Hepatocyte (in vitro differentiated cells): ENCODE results near the gene ATP6V1F. TPM values are rescaled to one million over a fixed set of nuclear protein-coding genes. Genes with fewer than 3 reads are reported as not detected.
A peak's percentile ranks its signal among the peaks of the same experiment; 100 is the strongest.

Experiments
- DNase-seq: peaks from one replicate; pipeline ENCODE4 v3.0.0-alpha.2; 2016; ENCODE audit warnings: low spot score
- H2AFZ ChIP-seq: fragments of 200-600 bp; sonication (generic); 2 replicates; pipeline ENCODE4 v1.6.0; 2016; ENCODE audit warnings: antibody characterized with exemption, mild to moderate bottlenecking
- H3K27ac ChIP-seq: fragments of 200-600 bp; sonication (generic); 2 replicates; pipeline ENCODE4 v1.5.1; 2016; ENCODE audit warnings: mild to moderate bottlenecking
- H3K27me3 ChIP-seq: fragments of 200-600 bp; sonication (generic); 2 replicates; pipeline ENCODE4 v1.6.1; 2016
- H3K36me3 ChIP-seq: fragments of 200-600 bp; sonication (generic); replicated peaks from 2 replicates; pipeline ENCODE4 v1.5.1; 2016; ENCODE audit warnings: low read depth; ENCODE audit not compliant: insufficient read depth
- H3K4me1 ChIP-seq: fragments of 200-600 bp; sonication (generic); 2 replicates; pipeline ENCODE4 v1.5.1; 2016; ENCODE audit warnings: mild to moderate bottlenecking, moderate library complexity; ENCODE audit not compliant: insufficient read depth
- H3K4me2 ChIP-seq: fragments of 200-600 bp; sonication (generic); 2 replicates; pipeline ENCODE4 v1.6.0; 2016
- H3K4me3 ChIP-seq: fragments of 200-600 bp; sonication (generic); 2 replicates; pipeline ENCODE4 v1.5.1; 2016; ENCODE audit warnings: mild to moderate bottlenecking
- H3K79me2 ChIP-seq: fragments of 200-600 bp; sonication (generic); 2 replicates; pipeline ENCODE4 v1.6.0; 2017; ENCODE audit warnings: mild to moderate bottlenecking
- H3K9me2 ChIP-seq: fragments of 200-600 bp; sonication (generic); replicated peaks from 2 replicates; pipeline ENCODE4 v1.6.0; 2017; ENCODE audit warnings: mild to moderate bottlenecking; ENCODE audit not compliant: insufficient read depth
- H3K9me3 ChIP-seq: fragments of 200-600 bp; sonication (generic); 2 replicates; pipeline ENCODE4 v1.5.1; 2016; ENCODE audit warnings: low read depth, mild to moderate bottlenecking
- H4K20me1 ChIP-seq: fragments of 200-600 bp; sonication (generic); 2 replicates; pipeline ENCODE4 v1.6.0; 2016; ENCODE audit warnings: mild to moderate bottlenecking; ENCODE audit not compliant: insufficient read depth, poor library complexity, severe bottlenecking
- EZH2 ChIP-seq: fragments of 200-600 bp; sonication (generic); IDR thresholded peaks from 2 replicates; pipeline ENCODE4 v1.6.1; 2016; ENCODE audit warnings: antibody characterized with exemption, mild to moderate bottlenecking, borderline replicate concordance
- EZH2phosphoT487 ChIP-seq: fragments of 200-600 bp; sonication (generic); IDR thresholded peaks from one replicate; pipeline ENCODE4 v1.6.1; 2018; ENCODE audit warnings: antibody characterized with exemption, mild to moderate bottlenecking, low read depth, moderate library complexity; ENCODE audit not compliant: unreplicated experiment, severe bottlenecking
- WGBS: methylation state at CpG from one replicate; pipeline ENCODE4 v1.1.6; 2016; ENCODE audit warnings: low lambda C conversion rate; ENCODE audit errors: missing lambda C conversion rate; 5-methylcytosine and 5-hydroxymethylcytosine counted together
- polyA plus RNA-seq: library from polyadenylated mRNA; unstranded; fragments of >200 nt; fragmentation: Nextera tagmentation; extraction: Ambion mirVana; gene quantifications from 2 replicates; pipeline ENCODE4 v1.2.1, GENCODE V29; 2016
- total RNA-seq: library from RNA; depleted of rRNA; stranded (reverse); fragments of >200 nt; gene quantifications from 2 replicates; pipeline ENCODE4 v1.2.3, GENCODE V29; 2014
- TF ChIP-seq, protein P1 (sequence below): fragments of 200-600 bp; sonication (generic); IDR thresholded peaks from 2 replicates; pipeline ENCODE4 v1.5.1; 2016; ENCODE audit warnings: antibody characterized with exemption, mild to moderate bottlenecking; ENCODE audit not compliant: poor library complexity

The ATP6V1F gene
- total and polyA plus RNA-seq, 2 experiments from 2014 or later, result 184 to 422 TPM

- Histone ChIP-seq H3K9me2 (no peaks in the 10 kb centered on the region), H3K27ac (peak overlapping the region; percentile 80), H3K79me2 (peaks cover 2% of the 10 kb centered on the region), H3K4me2 (peak overlapping the region; percentile 95), H3K4me1 (peaks cover 63% of the 10 kb centered on the region), H3K4me3 (no peak overlapping the region), H4K20me1 (no peaks in the 10 kb centered on the region), H3K9me3 (no peaks in the 10 kb centered on the region), H2AFZ (no peak overlapping the region), H3K36me3 (no peaks in the 10 kb centered on the region), H3K27me3 (peaks cover 6% of the 10 kb centered on the region)
- peak; percentile 63 for DNase-seq
- 24% methylated on average over 11 of the region's 13 CpGs for WGBS
- TF ChIP-seq EZH2phosphoT487 (no peak), EZH2 (no peak)
- TF ChIP-seq, protein P1, sequence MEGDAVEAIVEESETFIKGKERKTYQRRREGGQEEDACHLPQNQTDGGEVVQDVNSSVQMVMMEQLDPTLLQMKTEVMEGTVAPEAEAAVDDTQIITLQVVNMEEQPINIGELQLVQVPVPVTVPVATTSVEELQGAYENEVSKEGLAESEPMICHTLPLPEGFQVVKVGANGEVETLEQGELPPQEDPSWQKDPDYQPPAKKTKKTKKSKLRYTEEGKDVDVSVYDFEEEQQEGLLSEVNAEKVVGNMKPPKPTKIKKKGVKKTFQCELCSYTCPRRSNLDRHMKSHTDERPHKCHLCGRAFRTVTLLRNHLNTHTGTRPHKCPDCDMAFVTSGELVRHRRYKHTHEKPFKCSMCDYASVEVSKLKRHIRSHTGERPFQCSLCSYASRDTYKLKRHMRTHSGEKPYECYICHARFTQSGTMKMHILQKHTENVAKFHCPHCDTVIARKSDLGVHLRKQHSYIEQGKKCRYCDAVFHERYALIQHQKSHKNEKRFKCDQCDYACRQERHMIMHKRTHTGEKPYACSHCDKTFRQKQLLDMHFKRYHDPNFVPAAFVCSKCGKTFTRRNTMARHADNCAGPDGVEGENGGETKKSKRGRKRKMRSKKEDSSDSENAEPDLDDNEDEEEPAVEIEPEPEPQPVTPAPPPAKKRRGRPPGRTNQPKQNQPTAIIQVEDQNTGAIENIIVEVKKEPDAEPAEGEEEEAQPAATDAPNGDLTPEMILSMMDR, result no peak
Measured at GRCh38 chr7:128829391-128830166, 33.1 kb upstream of the ATP6V1F start.

- H3K4me2 ChIP-seq, result peak within 1 kb of the TSS; percentile 95
- H4K20me1 ChIP-seq, result no peaks in the 10 kb centered on the region
- H3K4me3 ChIP-seq, result peak within 1 kb of the TSS; percentile 66
- no peaks in the 10 kb centered on the region for H3K9me3 ChIP-seq
- peak within 1 kb of the TSS; percentile 93 for H3K27ac ChIP-seq
- H3K36me3 ChIP-seq, result no peaks in the 10 kb centered on the region
- no peaks in the 10 kb centered on the region for H3K9me2 ChIP-seq
- peak within 1 kb of the TSS; percentile 62 for H2AFZ ChIP-seq
- 2% methylated on average over 44 of the region's 109 CpGs for WGBS
- peaks cover 63% of the 10 kb centered on the region for H3K4me1 ChIP-seq
- H3K79me2 ChIP-seq, result peaks cover 2% of the 10 kb centered on the region
- peaks cover 6% of the 10 kb centered on the region for H3K27me3 ChIP-seq
- peak; percentile 87 for DNase-seq
- TF ChIP-seq EZH2 (no peak), EZH2phosphoT487 (no peak)
- TF ChIP-seq, protein P1, result no peak
Measured at GRCh38 chr7:128830231-128831177, 32.2 kb upstream of the ATP6V1F start, which contains the start of gene FLNC. Gene FLNC (plus strand): TSS chr7:128830406. CDS start chr7:128830638, 232 bp downstream.

DNA sequence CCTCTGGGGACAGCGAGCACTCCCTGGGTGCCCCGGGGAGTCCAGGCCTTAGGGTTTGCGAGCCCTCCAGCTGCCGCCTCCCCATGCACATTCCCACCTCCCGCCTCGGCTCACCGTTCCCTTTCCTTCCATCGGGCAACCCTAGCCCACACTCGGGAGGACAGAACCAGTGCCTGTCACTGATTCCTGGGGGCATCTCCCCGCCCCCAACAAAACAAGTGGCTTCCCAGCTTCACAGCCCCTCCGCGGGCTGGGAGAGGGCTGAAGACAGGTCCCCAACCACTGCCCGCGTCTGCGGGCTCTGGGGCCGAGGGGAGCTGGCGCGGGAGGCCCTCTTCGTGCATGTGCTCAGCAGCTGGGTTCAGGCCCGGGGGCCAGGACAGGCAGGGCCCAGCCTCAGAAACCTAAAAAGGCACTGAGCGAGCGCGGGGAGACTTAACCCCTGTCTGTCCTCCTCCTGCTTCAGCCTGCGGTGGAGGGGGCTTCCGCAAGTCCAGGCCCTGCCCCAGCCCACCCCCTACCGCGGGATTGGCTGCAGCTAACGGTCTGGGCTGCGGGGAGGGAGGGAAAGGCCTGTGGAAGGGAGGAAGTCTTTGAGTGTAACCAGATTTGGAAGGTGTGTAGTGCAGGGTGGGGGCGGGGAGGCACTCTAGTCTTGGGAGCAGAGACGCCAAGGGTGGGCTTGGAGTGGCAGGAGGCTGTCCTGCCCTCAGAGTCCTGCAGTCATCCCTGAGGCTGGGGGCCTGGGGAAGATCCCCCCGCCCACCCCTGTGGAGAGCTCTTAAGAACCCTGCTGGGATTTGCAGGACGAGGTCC lies 31.3 kb upstream of the ATP6V1F start:
- H3K4me3 ChIP-seq, result peak overlapping the region; percentile 66
- no peaks in the 10 kb centered on the region for H3K36me3 ChIP-seq
- peak overlapping the region; percentile 93 for H3K27ac ChIP-seq
- H4K20me1 ChIP-seq, result no peaks in the 10 kb centered on the region
- peak overlapping the region; percentile 95 for H3K4me2 ChIP-seq
- TF ChIP-seq EZH2, result no peak
- 12% methylated on average over 31 of the region's 33 CpGs for WGBS
- H3K27me3 ChIP-seq, result peaks cover 6% of the 10 kb centered on the region
- H3K79me2 ChIP-seq, result peaks cover 2% of the 10 kb centered on the region
- DNase-seq, result peak; percentile 63
- H2AFZ ChIP-seq, result peak overlapping the region; percentile 28
- H3K9me2 ChIP-seq, result no peaks in the 10 kb centered on the region
- peaks cover 63% of the 10 kb centered on the region for H3K4me1 ChIP-seq
- H3K9me3 ChIP-seq, result no peaks in the 10 kb centered on the region
